Stimulated activated CD4-positive, alpha-beta T cell treated with anti-CD3 and anti-CD28 coated beads, Interleukin-1b, Interleukin-23, amount 100 ng/mL, for 48 hours (primary cell): Measurements from ENCODE around the gene THBS3.
"Not testable (repeated sequence)": the region's sequence is repeated elsewhere in the genome, so short reads cannot be mapped to it uniquely, and the experiment has no call there.

ENCODE experiments used
- DNase-seq: peaks from one replicate; pipeline ENCODE4 v3.0.0-alpha.2; 2020

The THBS3 gene

DNA sequence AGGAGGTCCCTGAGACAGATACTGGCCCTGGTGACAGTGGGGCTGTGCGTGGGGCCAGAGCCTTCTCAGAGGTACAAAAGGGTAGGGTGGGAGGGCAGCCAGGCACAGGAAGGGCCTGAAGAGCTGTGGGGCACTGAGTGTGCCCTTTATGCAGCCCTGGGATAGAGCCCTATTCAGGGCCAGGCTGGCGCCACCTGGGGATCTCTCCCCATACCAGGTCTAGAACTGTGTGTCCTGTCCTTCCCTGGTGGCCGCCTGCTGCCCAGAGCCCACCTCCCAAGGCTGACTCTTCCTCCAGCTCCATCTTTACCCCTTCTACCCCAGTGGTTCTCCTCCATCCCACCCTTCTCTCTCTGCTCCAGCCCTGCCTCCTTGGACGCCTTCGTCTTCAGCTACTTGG is 25.8 kb upstream of the THBS3 start:
- not testable (repeated sequence) for DNase-seq

DNA sequence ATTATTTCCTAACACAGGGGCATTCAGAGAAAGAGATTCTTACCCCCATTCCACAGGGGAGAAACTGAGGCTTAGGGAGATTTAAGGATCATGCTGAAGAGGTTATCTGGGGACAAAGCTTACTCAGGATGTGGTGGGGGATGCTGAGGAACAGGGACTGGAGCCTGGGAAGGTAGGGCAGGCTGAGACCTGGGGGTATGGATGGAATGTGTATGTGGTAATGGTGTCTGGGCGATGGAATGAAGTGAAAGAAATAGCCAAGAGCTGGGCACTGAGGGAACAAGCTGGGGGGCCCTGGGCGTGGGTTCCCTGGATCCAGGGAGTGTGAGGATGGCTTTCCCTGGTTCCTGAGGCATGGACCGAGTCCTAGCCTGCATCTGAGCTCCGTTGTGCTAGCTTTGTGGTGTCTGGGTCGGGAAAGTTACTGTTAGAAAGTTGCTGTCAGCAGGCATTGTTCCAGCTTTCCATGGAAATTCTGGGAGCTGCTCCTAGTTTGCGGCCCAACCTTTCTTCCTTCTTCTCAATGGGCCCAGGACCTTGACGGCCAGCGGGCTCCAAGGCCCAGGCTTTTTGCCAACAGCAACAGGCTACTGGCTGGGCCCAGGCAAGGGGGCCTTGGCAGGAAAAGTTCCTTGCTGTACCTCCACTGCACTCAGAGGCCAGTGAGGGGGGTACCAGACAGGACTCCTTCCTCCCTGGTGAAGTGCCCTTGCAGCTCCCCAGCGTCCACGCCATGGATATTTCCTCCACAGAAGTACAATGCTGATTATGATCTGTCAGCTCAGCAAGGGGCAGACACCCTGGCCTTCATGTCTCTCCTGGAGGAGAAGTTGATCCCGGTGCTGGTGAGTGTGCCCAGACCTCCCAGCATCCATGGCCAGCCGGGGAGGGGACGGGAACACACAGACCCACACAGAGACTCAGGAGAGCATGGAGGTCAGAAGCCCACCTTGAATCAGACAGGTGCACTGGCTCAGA is 24.6 kb upstream of the THBS3 start:
- DNase-seq: not testable (repeated sequence)

DNA sequence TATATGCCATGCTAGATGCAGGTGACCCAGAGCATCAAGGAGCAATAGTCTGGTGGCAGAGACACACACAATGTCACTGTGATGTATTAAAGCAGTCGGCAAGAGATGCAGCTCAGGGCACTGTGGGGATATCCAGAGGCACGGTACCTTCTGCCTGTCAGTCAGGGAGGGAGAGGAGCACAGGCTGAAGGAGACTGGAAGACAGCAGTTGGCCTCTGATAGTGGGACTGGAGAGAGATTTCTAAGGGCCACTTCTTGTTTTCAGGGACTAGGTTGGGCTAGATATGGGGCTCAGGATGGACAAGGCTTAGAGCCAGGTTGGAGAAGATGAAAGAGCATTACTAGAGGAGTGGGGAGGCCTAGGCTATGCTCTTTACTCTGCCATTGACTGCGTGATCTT is 23.6 kb upstream of the THBS3 start:
- DNase-seq: not testable (repeated sequence)

GRCh38 chr1:155228096-155228427 is 20.4 kb upstream of the THBS3 start:
- DNase-seq: no peak

DNA sequence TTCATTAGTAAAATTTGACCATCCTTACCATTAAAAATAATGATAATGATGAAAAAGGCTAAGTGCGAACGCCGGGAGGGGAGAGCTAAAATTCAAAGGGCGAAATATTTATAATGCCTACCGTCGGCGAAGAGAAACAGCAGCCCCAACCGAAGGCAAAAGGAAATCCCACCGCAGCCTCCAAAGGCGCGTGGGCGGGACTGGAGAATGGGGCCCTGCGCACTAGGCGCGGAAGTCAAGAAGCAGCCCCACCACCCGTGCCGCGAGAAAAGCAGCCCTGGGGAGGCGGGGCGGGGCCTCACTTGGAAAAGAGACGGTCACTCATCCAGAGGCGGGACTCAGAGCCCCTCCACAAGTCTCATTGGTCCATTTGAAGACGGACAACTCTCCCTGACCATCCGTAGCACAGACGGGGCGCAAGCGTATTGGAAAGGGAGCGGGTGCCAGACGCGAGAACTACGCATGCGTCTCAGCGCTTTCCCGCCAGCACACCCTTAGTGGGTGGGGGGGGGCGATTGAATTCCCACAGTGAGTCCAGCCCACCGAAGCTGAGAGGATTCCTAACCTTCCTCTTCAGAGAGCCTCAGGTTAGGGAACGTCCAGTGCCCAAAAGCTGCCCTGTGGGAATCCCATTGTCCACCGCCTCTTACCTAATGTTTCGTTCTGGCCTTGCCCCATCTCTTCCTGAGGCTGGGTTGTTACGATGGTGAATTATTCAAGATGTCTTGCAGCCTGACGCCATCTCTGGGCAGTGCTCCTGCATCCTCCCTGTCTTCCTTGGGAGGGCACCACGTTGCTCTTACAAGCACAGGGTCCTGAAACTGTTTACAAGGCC is 19.8 kb upstream of the THBS3 start:
- DNase-seq: peak; percentile 99

DNA sequence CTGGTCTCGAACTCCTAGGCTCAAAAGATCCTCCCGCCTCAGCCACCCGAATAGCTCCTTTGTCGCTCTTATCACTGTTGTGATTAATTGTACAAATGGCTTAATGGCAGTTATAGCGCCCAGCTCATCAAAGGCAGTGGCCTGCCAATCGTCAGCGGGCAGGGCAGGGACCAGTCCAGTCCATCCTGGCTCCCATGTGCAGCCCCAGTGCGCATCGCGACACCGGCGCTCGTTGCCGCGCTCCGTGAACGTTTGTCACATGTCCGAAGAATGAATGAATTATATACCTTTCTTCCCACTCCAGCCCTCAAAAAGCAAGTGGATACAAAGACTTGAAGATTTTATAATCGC is 19.2 kb upstream of the THBS3 start:
- peak; percentile 57 for DNase-seq

GRCh38 chr1:155226188-155226909 is 18.7 kb upstream of the THBS3 start:
- peak; percentile 80 for DNase-seq

GRCh38 chr1:155225404-155225759 is 17.7 kb upstream of the THBS3 start:
- DNase-seq: not testable (repeated sequence)

- no peak for DNase-seq
Observed at GRCh38 chr1:155223047-155223446, 15.3 kb upstream of the THBS3 start.

DNA sequence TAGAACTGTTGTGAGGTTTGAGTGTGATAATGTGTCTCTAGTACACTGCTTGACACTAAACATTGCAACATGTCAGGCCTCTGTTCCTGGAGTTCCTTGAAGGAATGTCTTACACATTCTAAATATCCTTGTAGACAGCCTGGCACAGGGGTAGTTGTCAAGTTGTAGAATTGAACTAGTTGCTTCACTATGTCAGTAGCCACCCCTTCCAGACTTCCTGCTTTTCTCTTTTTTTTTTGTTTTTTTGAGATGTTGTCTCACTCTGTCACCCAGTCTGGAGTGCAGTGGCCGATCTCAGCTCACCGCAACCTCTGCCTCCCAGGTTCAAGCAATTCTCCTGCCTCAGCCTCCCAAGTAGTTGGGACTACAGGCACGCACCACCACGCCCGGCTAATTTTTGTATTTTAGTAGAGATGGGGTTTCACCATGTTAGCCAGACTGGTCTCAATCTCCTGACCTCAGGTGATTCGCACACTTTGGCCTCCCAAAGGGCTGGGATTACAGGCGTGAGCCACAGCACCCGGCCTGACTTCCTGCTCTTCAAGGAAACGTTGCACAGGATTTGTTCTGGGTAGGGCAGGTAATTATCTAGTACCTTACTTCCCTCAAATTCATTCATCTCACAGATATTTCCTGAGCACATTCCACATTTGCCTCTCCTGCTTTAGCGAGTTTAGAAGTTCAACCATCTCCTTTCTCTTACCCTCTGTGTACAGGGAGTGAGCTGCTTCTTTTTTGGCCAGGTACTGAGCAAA is 12.7 kb upstream of the THBS3 start:
- DNase-seq: not testable (repeated sequence)

GRCh38 chr1:155219592-155220031 is 11.9 kb upstream of the THBS3 start:
- no peak for DNase-seq

GRCh38 chr1:155218854-155219591 is 11.3 kb upstream of the THBS3 start:
- DNase-seq: no peak

DNA sequence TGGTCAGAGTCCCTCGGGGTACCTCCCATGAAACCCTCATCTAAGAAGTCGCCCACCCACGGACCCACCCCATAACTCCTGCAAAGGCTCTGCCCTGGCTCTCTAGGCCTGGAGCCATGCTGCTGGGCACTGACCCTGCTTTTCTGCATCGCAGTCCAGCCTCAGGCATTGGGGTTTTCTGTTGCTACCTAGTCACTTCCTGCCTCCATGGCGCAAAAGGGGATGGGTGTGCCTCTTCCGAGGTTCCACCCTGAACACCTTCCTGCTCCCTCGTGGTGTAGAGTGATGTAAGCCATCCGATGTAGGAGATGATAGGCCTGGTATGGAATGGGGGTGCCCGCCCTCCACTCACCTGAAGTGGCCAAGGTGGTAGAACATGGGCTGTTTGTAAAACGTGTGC is 7.0 kb upstream of the THBS3 start:
- DNase-seq: not testable (repeated sequence)

GRCh38 chr1:155212051-155212440 is 4.3 kb upstream of the THBS3 start:
- DNase-seq: not testable (repeated sequence)

DNA sequence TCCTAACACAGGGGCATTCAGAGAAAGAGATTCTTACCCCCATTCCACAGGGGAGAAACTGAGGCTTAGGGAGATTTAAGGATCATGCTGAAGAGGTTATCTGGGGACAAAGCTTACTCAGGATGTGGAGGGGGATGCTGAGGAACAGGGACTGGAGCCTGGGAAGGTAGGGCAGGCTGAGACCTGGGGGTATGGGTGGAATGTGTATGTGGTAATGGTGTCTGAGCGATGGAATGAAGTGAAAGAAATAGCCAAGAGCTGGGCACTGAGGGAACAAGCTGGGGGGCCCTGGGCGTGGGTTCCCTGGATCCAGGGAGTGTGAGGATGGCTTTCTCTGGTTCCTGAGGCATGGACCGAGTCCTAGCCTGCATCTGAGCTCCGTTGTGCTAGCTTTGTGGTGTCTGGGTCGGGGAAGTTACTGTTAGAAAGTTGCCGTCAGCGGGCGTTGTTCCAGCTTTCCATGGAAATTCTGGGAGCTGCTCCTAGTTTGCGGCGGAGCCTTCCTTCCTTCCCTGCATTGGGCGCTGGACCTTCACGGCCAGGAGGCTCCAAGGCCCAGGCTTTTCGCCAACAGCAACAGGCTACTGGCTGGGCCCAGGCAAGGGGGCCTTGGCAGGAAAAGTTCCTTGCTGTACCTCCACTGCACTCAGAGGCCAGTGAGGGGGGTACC is 3.8 kb upstream of the THBS3 start:
- DNase-seq: not testable (repeated sequence)

DNA sequence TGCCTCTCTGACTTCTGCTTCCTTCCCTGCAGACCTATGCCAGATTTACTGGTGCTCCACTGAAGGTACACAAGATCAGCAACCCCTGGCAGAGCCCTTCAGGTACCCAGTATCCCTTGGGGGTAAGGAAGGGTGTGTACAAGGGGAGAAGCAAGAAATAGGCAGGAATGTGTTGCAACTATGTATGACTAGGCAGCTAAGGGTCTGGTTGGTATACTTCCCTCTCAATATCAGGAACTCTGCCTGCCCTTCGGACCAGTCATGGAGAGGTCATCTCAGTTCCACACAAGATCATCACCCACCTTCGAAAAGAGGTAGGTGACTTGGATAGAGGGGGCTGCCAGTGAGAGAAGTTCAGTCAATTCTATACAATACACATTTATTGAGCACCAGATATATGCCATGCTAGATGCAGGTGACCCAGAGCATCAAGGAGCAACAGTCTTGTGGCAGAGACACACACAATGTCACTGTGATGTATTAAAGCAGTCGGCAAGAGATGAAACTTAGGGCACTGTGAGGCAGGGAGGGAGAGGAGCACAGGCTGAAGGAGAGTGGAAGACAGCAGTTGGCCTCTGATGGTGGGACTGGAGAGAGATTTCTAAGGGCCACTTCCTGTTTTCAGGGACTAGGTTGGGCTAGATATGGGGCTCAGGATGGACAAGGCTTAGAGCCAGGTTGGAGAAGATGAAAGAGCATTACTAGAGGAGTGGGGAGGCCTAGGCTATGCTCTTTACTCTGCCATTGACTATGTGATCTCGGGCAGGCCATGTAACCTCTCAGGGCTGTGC is 2.8 kb upstream of the THBS3 start:
- no peak for DNase-seq

GRCh38 chr1:155209312-155209721 is 1.6 kb upstream of the THBS3 start:
- no peak for DNase-seq

- peak; percentile 86 for DNase-seq
Observed at GRCh38 chr1:155208541-155209311, 1.0 kb upstream of the THBS3 start, which contains the start of gene MTX1. Gene MTX1, plus strand, starts transcription at chr1:155208695. Its CDS starts 110 bp downstream, at chr1:155208805.
